ENCODE measurements around the gene UNCX.
"Not testable (repeated sequence)": the region's sequence is repeated elsewhere in the genome, so short reads cannot be mapped to it uniquely, and the experiment has no call there.

Gene UNCX

GRCh38 chr7:1259621-1260243, 27.1 kb downstream of the UNCX start:
- DNase-seq = no peak

DNA sequence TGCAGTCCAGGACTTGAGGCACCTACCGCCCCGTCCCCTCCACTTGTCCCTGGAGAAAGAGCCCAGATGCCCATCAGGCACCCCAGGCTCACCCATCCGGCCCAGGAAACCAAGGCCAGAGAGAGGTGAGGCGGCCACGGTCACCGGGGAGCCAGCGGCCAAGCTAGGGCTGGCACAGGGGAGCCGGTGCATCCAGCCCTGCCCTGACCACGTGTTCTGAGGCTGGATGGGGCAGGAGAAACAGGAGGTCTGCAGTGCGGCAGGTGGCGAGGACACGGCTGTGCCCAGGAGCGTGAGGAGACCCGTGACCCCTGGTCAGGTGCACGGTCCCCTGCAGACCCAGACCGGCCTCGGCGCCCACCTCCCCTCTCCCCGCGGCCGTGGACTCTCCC, 27.6 kb downstream of the UNCX start:
- no peak for DNase-seq

GRCh38 chr7:1261036-1261435, 28.4 kb downstream of the UNCX start:
- DNase-seq = not testable (repeated sequence)

- no peak for DNase-seq
Observed at GRCh38 chr7:1262441-1262840, 29.8 kb downstream of the UNCX start.

DNA sequence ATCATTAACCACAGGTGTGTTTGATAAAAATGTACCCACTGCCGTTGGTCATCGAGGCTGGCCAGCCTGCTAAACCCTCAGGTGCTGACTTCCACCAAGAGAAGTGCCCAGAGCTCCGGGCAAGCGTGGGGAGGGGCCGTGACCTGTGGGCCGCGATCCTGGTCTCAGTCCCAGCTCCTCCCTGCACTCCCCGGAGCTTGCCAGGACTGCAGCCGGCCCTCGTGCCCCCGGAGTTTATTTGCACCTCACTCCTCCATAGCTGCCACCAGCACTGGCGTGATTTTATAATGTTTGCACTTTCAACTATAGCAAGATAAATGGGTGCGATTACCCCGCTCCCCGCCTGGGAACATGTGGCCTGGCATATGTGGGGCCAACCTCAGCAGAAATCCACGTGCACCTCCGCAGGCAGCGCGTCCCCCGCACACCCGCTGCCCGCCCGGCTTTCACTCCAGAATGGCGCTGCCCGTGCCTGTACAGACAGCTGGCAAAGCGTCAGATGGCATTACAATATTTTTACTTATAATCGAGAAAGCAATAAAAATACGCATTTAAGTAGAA, 30.8 kb downstream of the UNCX start:
- DNase-seq = no peak

DNA sequence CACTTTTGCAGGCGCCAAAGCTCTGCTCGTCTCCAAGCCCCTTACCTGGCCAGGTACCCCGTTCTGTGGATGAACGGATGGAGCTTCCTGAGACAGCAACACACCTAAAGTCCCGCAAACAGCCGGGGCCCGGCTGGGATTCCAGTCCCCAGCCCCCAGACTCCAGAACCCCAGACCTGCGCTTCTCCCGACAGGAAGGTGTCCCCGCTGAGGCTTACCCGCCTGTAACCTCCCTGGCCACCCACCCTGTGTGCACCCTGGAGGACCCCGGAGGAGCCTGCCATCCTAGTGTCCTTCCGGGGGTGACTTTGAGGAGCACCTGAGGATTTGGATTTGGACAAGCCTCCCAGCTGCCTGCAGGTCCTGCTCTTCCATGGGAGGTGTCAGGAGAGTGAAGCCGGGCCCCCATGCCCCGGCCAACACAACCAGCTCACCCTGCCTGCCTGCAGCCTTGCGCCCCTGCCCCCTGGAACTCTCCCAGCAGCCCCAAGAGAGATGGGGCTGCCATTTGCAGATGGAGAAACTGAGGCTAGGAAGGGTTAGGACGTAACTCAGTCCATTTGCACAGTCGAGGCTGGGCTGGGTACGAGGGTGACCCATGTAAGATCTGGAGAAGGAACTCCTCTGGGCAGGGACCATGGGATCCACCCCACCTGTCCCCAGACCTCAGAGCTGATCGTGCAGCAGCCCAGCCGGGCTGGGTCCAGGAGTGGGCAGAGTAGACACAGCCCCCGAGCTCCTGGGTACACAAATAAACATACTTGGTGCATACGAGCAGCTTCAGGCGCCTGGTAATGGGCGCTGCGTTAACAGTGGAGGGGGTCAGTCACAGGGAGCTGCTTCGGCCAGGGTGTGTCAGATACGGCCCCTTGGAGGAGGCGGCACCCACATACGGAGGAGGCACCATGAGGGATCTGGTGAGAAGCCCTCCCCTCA, 31.9 kb downstream of the UNCX start:
- no peak for DNase-seq

- DNase-seq = no peak
Observed at GRCh38 chr7:1267016-1267900, 34.6 kb downstream of the UNCX start.

- DNase-seq = no peak
Observed at GRCh38 chr7:1268076-1268815, 35.6 kb downstream of the UNCX start.

GRCh38 chr7:1268866-1269265, 36.2 kb downstream of the UNCX start:
- DNase-seq = no peak

DNA sequence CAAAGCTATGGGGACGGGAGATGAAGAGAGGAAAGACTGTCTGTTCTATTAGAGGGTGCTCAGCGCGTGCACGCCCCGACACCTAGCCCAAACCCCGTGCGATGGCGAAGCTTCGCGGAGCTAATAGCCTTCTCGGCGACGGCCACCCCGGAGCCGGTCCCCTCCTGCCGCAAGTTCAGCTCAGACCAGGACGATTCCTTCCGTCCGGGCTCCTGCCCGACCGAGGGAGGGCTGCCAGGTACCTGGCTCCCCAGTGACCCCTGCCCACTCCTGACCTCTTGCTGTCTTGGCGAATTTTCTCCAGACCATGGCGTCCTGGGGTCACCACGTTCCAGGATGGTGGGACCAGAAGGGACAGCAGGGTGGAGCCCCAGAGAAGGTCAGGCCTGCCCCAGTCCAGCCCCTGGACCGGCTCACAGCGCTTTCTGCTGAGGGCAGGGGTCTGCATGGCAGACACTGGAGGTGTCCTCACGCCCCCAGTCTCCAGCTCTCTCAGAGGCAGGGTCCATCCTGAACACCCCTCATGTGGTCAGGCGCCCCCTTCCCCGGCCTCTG, 36.7 kb downstream of the UNCX start:
- DNase-seq = no peak

DNA sequence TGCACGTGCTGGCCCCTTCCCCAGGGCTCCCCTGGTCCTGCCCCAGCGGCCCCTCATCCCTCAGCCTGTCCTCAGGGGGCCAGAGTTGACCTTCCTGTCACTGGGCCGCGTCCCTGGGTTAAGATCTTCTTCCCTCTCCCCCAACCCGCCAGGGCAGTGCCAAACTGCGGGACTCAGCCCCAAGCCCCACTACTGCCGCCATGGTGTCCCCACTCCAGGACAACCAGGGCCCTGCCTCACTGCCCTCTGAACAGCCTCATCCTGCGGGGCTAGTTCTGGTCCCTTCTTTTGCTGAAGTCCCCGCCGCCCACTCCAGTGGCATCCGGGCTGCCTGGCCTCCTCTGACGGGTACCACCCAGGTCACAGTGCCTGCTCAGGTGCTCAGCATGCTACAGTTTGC, 37.5 kb downstream of the UNCX start:
- DNase-seq = no peak

- DNase-seq = no peak
Observed at GRCh38 chr7:1271046-1271445, 38.4 kb downstream of the UNCX start.

DNA sequence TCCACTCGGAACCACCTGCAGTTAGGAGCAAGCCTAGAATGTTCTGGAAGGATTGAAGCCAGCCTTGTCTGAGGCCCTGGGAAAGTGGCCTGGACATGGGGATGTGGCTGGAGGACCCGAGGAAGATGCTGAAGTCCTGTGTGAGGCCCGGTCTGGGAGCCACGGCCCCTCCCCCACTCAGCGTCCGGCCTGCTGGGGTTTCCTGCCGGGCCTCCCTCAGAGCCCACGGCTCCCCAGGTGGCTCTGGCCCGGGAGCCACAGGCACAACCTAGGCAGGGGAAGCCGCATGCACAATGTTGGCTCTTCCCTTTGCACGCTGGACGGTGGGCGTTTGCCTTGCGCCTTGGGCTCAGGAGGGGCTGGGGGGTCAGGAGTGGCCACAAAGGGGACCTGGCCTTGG, 39.0 kb downstream of the UNCX start:
- no peak for DNase-seq

- DNase-seq = not testable (repeated sequence)
Observed at GRCh38 chr7:1272136-1272535, 39.5 kb downstream of the UNCX start.

GRCh38 chr7:1274121-1274875, 41.6 kb downstream of the UNCX start:
- no peak for DNase-seq

- DNase-seq = no peak
Observed at GRCh38 chr7:1274876-1275375, 42.3 kb downstream of the UNCX start.

- no peak for DNase-seq
Observed at GRCh38 chr7:1275451-1276381, 43.0 kb downstream of the UNCX start.

- DNase-seq = no peak
Observed at GRCh38 chr7:1276626-1277175, 44.0 kb downstream of the UNCX start.

DNA sequence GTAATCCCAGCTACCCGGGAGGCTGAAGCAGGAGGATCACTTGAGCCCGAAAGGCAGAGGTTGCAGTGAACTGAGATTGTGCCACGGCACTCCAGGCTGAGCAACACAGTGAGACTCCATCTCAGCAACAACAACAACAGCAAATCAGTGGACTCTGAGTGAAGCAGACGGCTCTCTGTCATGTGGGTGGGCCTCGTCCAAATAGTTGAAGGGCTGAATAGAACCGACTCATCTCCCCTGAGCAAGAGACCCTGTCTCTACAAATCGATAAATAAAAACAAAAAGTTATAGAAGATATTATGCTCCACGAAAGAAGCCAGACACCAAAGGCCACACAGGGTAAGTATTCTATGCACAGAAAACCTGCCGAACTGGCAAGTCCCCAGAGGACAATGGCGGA, 45.9 kb downstream of the UNCX start:
- no peak for DNase-seq

DNA sequence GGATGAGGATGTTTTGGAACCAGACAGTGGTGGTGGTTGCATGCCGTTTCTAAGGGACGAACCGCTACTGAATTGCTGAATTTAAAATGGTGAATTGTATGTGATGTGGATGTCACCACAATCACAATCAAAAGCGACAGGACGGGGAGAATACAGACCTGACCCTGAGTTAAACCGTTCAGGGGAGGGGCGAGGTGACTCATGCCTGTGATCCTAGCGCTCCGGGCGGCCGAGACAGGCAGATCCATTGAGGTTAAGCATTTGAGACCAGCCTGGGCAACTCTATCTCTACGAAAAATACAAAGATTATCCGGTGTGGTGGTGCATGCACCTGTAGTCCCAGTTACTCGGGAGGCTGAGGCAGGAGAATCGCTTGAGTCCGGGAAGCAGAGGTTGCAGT, 46.4 kb downstream of the UNCX start:
- DNase-seq = no peak
